ENCODE results near the gene MAP3K7CL.

The MAP3K7CL gene

DNA sequence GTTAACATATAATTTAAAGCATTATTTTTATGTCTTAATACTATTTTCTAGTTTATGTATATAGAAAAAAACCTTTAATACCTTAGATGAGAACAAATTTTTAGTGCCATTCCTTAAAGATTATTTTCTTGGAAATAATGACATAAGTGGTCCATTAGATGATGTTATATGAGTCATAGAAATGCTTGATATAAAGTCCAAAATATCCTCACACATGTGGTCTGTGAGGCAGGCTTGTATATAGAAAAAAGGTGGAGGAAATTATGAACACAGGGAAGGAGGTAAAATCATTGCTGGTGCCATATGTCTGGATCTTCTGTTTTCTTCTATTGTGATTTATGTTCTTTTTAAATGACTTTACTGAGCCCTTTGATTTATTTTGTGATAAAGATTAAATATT, 79.3 kb downstream of the MAP3K7CL start:
- in situ Hi-C loops (cut with HindIII; ENCODE audit: low pct_ligation_motif_present, low sequenced_read_pairs) = no loop called here

DNA sequence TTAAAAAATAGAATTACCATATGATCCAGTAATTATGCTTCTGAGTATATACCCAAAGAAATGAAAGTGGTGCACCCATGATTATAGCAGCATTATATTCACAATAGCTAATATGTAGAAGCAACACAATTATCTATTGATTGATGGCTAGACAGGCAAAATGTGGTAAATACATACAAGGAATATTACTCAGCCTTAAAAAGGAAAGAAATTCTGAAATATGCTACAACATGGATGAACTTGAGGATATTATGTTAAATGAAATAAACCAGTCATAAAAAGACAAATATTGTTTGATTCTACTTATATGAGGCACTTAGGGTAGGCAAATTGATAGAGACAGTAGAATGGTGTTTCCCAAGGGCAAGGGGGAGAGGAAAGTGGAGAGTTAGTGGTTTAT, 80.8 kb downstream of the MAP3K7CL start:
- H3K27me3 ChIP-seq (replicated peaks) = no peaks in the 10 kb centered on the region
- H3K36me3 ChIP-seq (replicated peaks) = no peaks in the 10 kb centered on the region
- H3K4me3 ChIP-seq (ENCODE audit: low read depth, low read length) = no peak overlapping the region
- TF ChIP-seq, protein P1, sequence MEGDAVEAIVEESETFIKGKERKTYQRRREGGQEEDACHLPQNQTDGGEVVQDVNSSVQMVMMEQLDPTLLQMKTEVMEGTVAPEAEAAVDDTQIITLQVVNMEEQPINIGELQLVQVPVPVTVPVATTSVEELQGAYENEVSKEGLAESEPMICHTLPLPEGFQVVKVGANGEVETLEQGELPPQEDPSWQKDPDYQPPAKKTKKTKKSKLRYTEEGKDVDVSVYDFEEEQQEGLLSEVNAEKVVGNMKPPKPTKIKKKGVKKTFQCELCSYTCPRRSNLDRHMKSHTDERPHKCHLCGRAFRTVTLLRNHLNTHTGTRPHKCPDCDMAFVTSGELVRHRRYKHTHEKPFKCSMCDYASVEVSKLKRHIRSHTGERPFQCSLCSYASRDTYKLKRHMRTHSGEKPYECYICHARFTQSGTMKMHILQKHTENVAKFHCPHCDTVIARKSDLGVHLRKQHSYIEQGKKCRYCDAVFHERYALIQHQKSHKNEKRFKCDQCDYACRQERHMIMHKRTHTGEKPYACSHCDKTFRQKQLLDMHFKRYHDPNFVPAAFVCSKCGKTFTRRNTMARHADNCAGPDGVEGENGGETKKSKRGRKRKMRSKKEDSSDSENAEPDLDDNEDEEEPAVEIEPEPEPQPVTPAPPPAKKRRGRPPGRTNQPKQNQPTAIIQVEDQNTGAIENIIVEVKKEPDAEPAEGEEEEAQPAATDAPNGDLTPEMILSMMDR (IDR thresholded peaks at IDR 0.05; ENCODE audit: low read depth, low read length, missing control alignments) = no peak
- in situ Hi-C loops (cut with HindIII; ENCODE audit: low pct_ligation_motif_present, low sequenced_read_pairs) = no loop called here
- DNase-seq = no peak
- H3K27ac ChIP-seq = no peak overlapping the region

More for the DNA sequence above, 79.3 kb downstream of the MAP3K7CL start:
- Histone ChIP-seq H3K27me3 (replicated peaks) (no peaks in the 10 kb centered on the region), H3K27ac (peak overlapping the region; percentile 99), H3K36me3 (replicated peaks) (no peaks in the 10 kb centered on the region), H3K4me3 (ENCODE audit: low read depth, low read length) (no peak overlapping the region)
- TF ChIP-seq, protein P1 (IDR thresholded peaks at IDR 0.05; ENCODE audit: low read depth, low read length, missing control alignments) = no peak
- no peak for DNase-seq

DNA sequence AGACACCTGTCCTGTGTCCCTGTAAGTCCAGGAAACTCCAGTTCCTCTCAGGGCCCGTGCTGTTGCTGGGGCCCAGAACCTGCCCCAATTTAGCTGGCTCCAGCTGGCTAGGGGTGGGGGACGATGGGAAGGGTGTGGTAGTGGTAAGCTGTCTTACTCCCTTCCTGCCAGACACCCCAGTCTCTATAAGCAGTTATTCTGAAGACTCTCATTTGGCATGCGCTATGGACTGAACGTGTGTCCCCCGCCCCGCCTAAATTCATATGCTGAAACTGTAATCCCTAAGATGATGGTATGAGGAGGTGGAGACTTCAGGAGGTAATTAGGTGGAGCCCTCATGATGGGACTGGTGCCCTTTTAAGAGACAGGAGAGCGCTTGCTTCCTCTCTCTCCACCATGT, 82.0 kb downstream of the MAP3K7CL start:
- H3K27ac ChIP-seq = no peak overlapping the region
- H3K4me3 ChIP-seq (ENCODE audit: low read depth, low read length) = no peak overlapping the region
- in situ Hi-C loops (cut with HindIII; ENCODE audit: low pct_ligation_motif_present, low sequenced_read_pairs) = no loop called here
- no peaks in the 10 kb centered on the region for H3K27me3 ChIP-seq (replicated peaks)
- no peaks in the 10 kb centered on the region for H3K36me3 ChIP-seq (replicated peaks)
- DNase-seq = no peak
- TF ChIP-seq, protein P1 (IDR thresholded peaks at IDR 0.05; ENCODE audit: low read depth, low read length, missing control alignments) = no peak

GRCh38 chr21:29213513-29214385, 83.3 kb downstream of the MAP3K7CL start:
- TF ChIP-seq, protein P1 (IDR thresholded peaks at IDR 0.05; ENCODE audit: low read depth, low read length, missing control alignments) = no peak
- Histone ChIP-seq H3K4me3 (ENCODE audit: low read depth, low read length) (no peak overlapping the region), H3K27me3 (replicated peaks) (no peaks in the 10 kb centered on the region), H3K36me3 (replicated peaks) (no peaks in the 10 kb centered on the region), H3K27ac (no peak overlapping the region)
- no peak for DNase-seq
- in situ Hi-C loops (cut with HindIII; ENCODE audit: low pct_ligation_motif_present, low sequenced_read_pairs) = no loop called here

DNA sequence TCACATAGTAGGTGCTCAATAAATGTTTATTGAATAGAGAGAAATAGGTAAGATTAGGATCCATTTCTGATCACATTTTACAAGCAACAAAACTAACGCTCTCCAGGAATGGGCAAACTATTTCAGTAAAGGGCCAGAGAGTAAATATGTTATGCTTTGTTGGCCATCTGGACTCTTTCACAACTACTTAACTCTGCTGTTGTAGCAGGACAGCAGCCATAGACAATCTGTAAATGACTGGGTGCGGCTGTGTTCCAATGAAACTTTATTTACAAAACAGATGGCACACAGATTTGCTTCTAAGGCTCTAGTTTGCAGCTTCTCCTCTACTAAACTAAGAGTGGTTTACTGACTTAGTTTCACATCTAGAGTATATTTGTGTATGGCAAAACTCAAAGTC, 85.3 kb downstream of the MAP3K7CL start:
- Histone ChIP-seq H3K27ac (no peak overlapping the region), H3K36me3 (replicated peaks) (no peaks in the 10 kb centered on the region), H3K27me3 (replicated peaks) (no peaks in the 10 kb centered on the region), H3K4me3 (ENCODE audit: low read depth, low read length) (no peak overlapping the region)
- no peak for DNase-seq
- in situ Hi-C loops (cut with HindIII; ENCODE audit: low pct_ligation_motif_present, low sequenced_read_pairs) = no loop called here
- TF ChIP-seq, protein P1 (IDR thresholded peaks at IDR 0.05; ENCODE audit: low read depth, low read length, missing control alignments) = no peak

Measured in brain microvascular endothelial cell (primary cell).